Glutamatergic neuron (in vitro differentiated cells): Measurements from ENCODE around the gene CC2D1A. TPM values are rescaled to one million over a fixed set of nuclear protein-coding genes. Genes with fewer than 3 reads are reported as not detected.

Source experiments
- DNase-seq: peaks from one replicate; pipeline ENCODE4 v3.0.0; 2022
- H3K27ac Mint-ChIP-seq: one replicate; pipeline ENCODE4 v1.8.0; 2020; ENCODE audit warnings: mild to moderate bottlenecking, mixed read lengths, inconsistent platforms; ENCODE audit not compliant: unreplicated experiment
- H3K27me3 Mint-ChIP-seq: one replicate; pipeline ENCODE4 v1.8.0; 2020; ENCODE audit warnings: mild to moderate bottlenecking, moderate library complexity, mixed read lengths, inconsistent platforms; ENCODE audit not compliant: unreplicated experiment
- H3K36me3 Mint-ChIP-seq: one replicate; pipeline ENCODE4 v1.8.0; 2020; ENCODE audit warnings: mild to moderate bottlenecking, mixed read lengths, inconsistent platforms; ENCODE audit not compliant: unreplicated experiment
- H3K4me1 Mint-ChIP-seq: one replicate; pipeline ENCODE4 v1.8.0; 2020; ENCODE audit warnings: mild to moderate bottlenecking, low read depth, mixed read lengths, inconsistent platforms; ENCODE audit not compliant: unreplicated experiment
- H3K4me3 Mint-ChIP-seq: one replicate; pipeline ENCODE4 v1.8.0; 2020; ENCODE audit warnings: mild to moderate bottlenecking, mixed read lengths, inconsistent platforms; ENCODE audit not compliant: unreplicated experiment
- H3K9me3 Mint-ChIP-seq: one replicate; pipeline ENCODE4 v1.8.0; 2020; ENCODE audit warnings: mild to moderate bottlenecking, moderate library complexity, mixed read lengths, inconsistent platforms; ENCODE audit not compliant: unreplicated experiment
- total RNA-seq: library from RNA; stranded (reverse); fragmentation: NEBNext Ultra II Directional; extraction: Animal tissue kit (Norgen Biotek cat#: 25700); gene quantifications from one replicate; pipeline ENCODE4 v1.2.1, GENCODE V29; 2021; ENCODE audit not compliant: unreplicated experiment
- TF ChIP-seq, protein P1 (sequence below): fragments of 200-600 bp; sonication (generic); IDR thresholded peaks from one replicate; pipeline ENCODE4 v1.5.0; 2021; ENCODE audit not compliant: partially characterized antibody, unreplicated experiment

Gene CC2D1A
- total RNA-seq, 1 donor from 2014 or later = 56.3 TPM

DNA sequence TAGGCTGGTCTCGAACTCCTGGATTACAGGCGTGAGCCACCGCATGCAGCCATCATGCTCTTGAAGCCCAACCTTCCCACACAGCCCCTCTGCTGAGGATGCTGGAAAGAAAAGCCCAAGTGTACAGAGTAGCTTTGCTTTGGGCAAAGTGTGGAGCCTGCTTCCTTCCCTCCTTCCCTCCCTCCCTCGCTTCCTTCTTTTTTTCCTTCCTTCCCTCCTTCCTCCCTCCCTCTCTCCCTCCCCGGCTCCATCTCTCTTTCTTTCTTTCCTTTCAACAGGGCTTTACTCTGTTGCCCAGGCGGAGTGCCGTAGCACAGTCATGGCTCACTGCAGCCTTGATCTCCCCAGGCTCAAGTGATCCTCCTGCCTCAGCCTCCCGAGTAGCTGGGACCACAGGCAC lies 2.7 kb downstream of the CC2D1A start:
- H3K27ac Mint-ChIP-seq = no peak overlapping the region
- H3K4me1 Mint-ChIP-seq = no peaks in the 10 kb centered on the region
- no peaks in the 10 kb centered on the region for H3K36me3 Mint-ChIP-seq
- H3K4me3 Mint-ChIP-seq = no peak overlapping the region
- peaks cover 8% of the 10 kb centered on the region for H3K9me3 Mint-ChIP-seq
- H3K27me3 Mint-ChIP-seq = no peaks in the 10 kb centered on the region
- TF ChIP-seq, protein P1, sequence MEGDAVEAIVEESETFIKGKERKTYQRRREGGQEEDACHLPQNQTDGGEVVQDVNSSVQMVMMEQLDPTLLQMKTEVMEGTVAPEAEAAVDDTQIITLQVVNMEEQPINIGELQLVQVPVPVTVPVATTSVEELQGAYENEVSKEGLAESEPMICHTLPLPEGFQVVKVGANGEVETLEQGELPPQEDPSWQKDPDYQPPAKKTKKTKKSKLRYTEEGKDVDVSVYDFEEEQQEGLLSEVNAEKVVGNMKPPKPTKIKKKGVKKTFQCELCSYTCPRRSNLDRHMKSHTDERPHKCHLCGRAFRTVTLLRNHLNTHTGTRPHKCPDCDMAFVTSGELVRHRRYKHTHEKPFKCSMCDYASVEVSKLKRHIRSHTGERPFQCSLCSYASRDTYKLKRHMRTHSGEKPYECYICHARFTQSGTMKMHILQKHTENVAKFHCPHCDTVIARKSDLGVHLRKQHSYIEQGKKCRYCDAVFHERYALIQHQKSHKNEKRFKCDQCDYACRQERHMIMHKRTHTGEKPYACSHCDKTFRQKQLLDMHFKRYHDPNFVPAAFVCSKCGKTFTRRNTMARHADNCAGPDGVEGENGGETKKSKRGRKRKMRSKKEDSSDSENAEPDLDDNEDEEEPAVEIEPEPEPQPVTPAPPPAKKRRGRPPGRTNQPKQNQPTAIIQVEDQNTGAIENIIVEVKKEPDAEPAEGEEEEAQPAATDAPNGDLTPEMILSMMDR = no peak
- DNase-seq = no peak

DNA sequence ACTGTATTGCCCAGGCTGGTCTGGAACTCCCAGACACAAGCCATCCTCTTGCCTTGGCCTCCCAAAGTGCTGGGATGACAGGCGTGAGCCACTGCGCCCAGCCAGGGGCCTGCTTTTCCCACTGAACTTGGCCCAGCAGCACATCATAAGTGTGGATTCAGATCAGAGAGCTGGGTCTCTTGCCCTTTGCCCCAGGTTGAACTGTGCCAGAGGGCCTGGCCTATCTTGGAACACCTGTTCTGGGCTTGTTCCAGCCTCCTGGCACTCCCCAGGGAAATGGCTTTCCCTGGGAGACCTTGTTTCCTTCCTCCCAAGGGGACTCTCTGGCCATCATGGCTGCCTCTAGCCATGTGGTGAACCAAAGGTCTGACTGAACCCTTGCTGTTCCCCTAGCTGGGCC lies 3.4 kb downstream of the CC2D1A start:
- peaks cover 6% of the 10 kb centered on the region for H3K9me3 Mint-ChIP-seq
- TF ChIP-seq, protein P1 = no peak
- no peak overlapping the region for H3K27ac Mint-ChIP-seq
- no peak overlapping the region for H3K4me3 Mint-ChIP-seq
- no peaks in the 10 kb centered on the region for H3K4me1 Mint-ChIP-seq
- H3K36me3 Mint-ChIP-seq = no peaks in the 10 kb centered on the region
- no peaks in the 10 kb centered on the region for H3K27me3 Mint-ChIP-seq
- DNase-seq = no peak

DNA sequence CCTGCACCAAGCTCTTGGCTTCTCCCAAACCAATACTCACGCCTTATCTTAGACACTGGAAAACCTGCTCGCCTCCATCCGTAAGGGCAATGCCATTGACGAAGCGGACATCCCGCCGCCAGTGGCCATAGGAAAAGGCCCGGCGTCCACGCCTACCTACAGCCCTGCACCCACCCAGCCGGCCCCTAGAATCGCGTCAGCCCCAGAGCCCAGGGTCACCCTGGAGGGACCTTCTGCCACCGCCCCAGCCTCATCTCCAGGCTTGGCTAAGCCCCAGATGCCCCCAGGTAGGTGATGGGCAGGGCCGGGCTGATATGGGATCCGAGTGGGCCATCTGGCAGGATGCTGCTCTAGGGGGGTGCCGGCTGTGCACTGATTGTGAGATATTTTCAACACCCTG lies 7.4 kb downstream of the CC2D1A start:
- Mint-ChIP-seq H3K4me3 (no peak overlapping the region), H3K4me1 (no peaks in the 10 kb centered on the region), H3K27me3 (no peaks in the 10 kb centered on the region), H3K36me3 (no peaks in the 10 kb centered on the region), H3K9me3 (peaks cover 1% of the 10 kb centered on the region), H3K27ac (no peak overlapping the region)
- TF ChIP-seq, protein P1 = no peak
- no peak for DNase-seq

DNA sequence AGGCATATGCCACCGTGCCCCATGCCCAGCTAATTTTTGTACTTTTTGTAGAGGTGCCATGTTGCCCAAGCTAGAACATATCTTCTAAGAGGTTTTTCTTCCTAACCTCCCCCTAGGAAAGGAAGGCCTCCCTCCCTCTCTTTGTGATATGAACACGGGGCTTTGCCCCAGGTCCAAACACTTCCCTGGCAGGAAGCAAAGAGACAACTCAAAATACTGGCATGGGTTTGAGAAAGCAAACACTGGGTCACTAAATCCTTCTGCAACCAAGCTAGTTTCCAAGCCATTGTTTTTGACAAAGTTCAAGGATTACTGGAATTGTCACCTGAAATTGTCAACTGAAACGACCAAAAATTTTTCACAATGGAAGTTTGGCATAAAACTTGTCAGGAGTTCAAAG lies 8.8 kb downstream of the CC2D1A start:
- H3K36me3 Mint-ChIP-seq = no peaks in the 10 kb centered on the region
- H3K27me3 Mint-ChIP-seq = no peaks in the 10 kb centered on the region
- TF ChIP-seq, protein P1 = no peak
- H3K4me3 Mint-ChIP-seq = no peak overlapping the region
- no peak for DNase-seq
- peaks cover 1% of the 10 kb centered on the region for H3K9me3 Mint-ChIP-seq
- no peak overlapping the region for H3K27ac Mint-ChIP-seq
- H3K4me1 Mint-ChIP-seq = no peaks in the 10 kb centered on the region

DNA sequence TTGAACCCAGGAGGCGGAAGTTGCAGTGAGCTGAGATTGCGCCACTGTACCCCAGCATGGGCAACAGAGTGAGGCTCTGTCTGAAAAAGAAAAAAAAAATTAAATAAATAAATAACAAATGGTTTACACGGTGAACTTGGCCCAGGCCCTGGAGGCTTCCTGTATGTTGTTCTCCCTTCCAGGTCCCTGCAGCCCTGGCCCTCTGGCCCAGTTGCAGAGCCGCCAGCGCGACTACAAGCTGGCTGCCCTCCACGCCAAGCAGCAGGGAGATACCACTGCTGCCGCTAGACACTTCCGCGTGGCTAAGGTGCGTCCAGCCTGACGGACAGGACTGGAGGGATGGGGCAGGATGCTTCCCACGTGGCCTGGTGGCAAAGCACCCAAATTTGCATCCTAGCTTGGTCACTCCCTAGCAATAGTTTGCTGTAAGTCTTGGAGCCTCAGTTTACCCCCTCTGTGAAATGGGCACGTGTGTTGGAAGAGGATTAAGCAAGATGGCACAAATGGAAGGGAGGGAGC lies 11.9 kb downstream of the CC2D1A start:
- peaks cover 2% of the 10 kb centered on the region for H3K27me3 Mint-ChIP-seq
- H3K27ac Mint-ChIP-seq = no peak overlapping the region
- no peaks in the 10 kb centered on the region for H3K4me1 Mint-ChIP-seq
- peaks cover 7% of the 10 kb centered on the region for H3K36me3 Mint-ChIP-seq
- DNase-seq = no peak
- peaks cover 2% of the 10 kb centered on the region for H3K9me3 Mint-ChIP-seq
- TF ChIP-seq, protein P1 = no peak
- H3K4me3 Mint-ChIP-seq = no peak overlapping the region
